Measurements from ENCODE around the gene PAX9. TPM values are rescaled to one million over a fixed set of nuclear protein-coding genes. Genes with fewer than 3 reads are reported as not detected.

Gene PAX9
- total RNA-seq, 1 donor from 2014 or later: not detected

DNA sequence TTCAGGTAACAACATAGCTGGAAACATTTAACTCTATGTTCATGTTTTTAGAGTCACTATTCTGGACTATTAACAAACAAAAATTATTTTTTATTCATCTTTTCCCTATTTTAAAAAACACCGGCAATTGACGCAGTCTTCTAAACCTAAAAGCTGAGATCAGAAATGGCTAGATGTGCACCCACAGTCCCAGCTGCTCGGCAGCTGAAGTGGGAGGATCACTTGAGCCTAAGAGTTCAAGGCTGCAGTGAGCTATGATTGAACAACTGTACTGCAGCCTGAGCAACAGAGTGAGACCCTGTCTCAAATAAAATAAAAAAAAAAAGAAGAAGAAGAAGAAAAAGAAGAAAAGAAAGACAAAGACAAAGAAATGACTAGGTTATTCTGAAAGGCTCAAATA, 64.5 kb downstream of the PAX9 start:
- no peak for DNase-seq (ENCODE audit: low read depth in 2 of 2)

Other genes with a start within 250 kb of the PAX9 start
- gene NKX2-1, start 141.6 kb upstream of the PAX9 start, total RNA-seq: under 0.01 TPM in 1 of 2 replicates, not detected in the other
- not detected in 2 replicates for gene NKX2-8, start 79.2 kb upstream of the PAX9 start, total RNA-seq

Measured in lung microvascular endothelial cell (primary cell).